Measurements from ENCODE around the gene UBP1. TPM values are rescaled to one million over a fixed set of nuclear protein-coding genes. Genes with fewer than 3 reads are reported as not detected.
"Not testable (repeated sequence)": the region's sequence is repeated elsewhere in the genome, so short reads cannot be mapped to it uniquely, and the experiment has no call there.

The UBP1 gene
- total RNA-seq, 1 experiment from 2014 or later: 69.5 TPM

GRCh38 chr3:33339758-33340157 is 100.4 kb downstream of the UBP1 start:
- ChIA-PET RAD21 (ENCODE audit: low non-redundant PET in 1 of 2, low total read pairs in 2 of 2, uncharacterized antibody in 2 of 2, unreplicated experiment in 2 of 2) (no interaction called here), CTCF (no interaction called here), POLR2A (no interaction called here)
- intact Hi-C loops (cut with micrococcal nuclease): no loop called here
- no peaks in the 10 kb centered on the region for H3K9me3 ChIP-seq (ENCODE audit: control insufficient read depth in 1 of 2, insufficient read depth in 1 of 2, low read depth in 1 of 2, low read length in 2 of 2)
- H2AFZ ChIP-seq (ENCODE audit: low read depth, low read length, poor library complexity, severe bottlenecking): no peak overlapping the region
- no peaks in the 10 kb centered on the region for H3K79me2 ChIP-seq (ENCODE audit: insufficient read depth, low read length)
- H3K4me2 ChIP-seq (ENCODE audit: low read length): no peak overlapping the region
- TF ChIP-seq EZH2 (IDR thresholded peaks at IDR 0.05) (no peak), POLR2A (IDR thresholded peaks at IDR 0.05; ENCODE audit: borderline replicate concordance, extremely low read depth, insufficient read depth, insufficient read length) (no peak), SRF (IDR thresholded peaks at IDR 0.05; ENCODE audit: low read depth) (no peak), POLR2AphosphoS5 (IDR thresholded peaks at IDR 0.05; ENCODE audit: low read depth, low read length) (no peak), ZNF274 (IDR thresholded peaks at IDR 0.05; ENCODE audit: low read depth, low read length) (no peak), JUND (IDR thresholded peaks at IDR 0.05) (no peak), ZFX (IDR thresholded peaks at IDR 0.05) (no peak), YY1 (IDR thresholded peaks at IDR 0.05; ENCODE audit: extremely low read depth, insufficient replicate concordance, low read depth, low read length) (no peak), TCF7L2 (IDR thresholded peaks at IDR 0.05; ENCODE audit: borderline replicate concordance, extremely low read depth, insufficient read depth, insufficient read length) (no peak), SP1 (IDR thresholded peaks at IDR 0.05; ENCODE audit: low read depth) (no peak), ELF1 (IDR thresholded peaks at IDR 0.05; ENCODE audit: borderline replicate concordance, low read depth) (no peak)
- TF ChIP-seq, protein P1, sequence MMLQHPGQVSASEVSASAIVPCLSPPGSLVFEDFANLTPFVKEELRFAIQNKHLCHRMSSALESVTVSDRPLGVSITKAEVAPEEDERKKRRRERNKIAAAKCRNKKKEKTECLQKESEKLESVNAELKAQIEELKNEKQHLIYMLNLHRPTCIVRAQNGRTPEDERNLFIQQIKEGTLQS (IDR thresholded peaks at IDR 0.05): no peak
- TF ChIP-seq, protein P2, sequence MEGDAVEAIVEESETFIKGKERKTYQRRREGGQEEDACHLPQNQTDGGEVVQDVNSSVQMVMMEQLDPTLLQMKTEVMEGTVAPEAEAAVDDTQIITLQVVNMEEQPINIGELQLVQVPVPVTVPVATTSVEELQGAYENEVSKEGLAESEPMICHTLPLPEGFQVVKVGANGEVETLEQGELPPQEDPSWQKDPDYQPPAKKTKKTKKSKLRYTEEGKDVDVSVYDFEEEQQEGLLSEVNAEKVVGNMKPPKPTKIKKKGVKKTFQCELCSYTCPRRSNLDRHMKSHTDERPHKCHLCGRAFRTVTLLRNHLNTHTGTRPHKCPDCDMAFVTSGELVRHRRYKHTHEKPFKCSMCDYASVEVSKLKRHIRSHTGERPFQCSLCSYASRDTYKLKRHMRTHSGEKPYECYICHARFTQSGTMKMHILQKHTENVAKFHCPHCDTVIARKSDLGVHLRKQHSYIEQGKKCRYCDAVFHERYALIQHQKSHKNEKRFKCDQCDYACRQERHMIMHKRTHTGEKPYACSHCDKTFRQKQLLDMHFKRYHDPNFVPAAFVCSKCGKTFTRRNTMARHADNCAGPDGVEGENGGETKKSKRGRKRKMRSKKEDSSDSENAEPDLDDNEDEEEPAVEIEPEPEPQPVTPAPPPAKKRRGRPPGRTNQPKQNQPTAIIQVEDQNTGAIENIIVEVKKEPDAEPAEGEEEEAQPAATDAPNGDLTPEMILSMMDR (IDR thresholded peaks at IDR 0.05 in 2 of 3, conservative IDR thresholded peaks at IDR 0.05 in 1 of 3; ENCODE audit: borderline replicate concordance in 1 of 3, insufficient read depth in 1 of 3, low read depth in 2 of 3, low read length in 2 of 3): no peak
- TF ChIP-seq, protein P3, sequence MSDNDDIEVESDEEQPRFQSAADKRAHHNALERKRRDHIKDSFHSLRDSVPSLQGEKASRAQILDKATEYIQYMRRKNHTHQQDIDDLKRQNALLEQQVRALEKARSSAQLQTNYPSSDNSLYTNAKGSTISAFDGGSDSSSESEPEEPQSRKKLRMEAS (IDR thresholded peaks at IDR 0.05): no peak
- H3K36me3 ChIP-seq (ENCODE audit: control insufficient read depth in 1 of 2, insufficient read depth in 2 of 2, low read length in 2 of 2): no peaks in the 10 kb centered on the region
- H3K9ac ChIP-seq (ENCODE audit: low read length): no peak overlapping the region
- H3K27ac ChIP-seq (ENCODE audit: low read depth, low read length): no peak overlapping the region
- BruUV-seq (replicated peaks): no TSS peak
- H3K4me1 ChIP-seq (ENCODE audit: control insufficient read depth in 1 of 2, insufficient read depth in 2 of 2, low read length in 2 of 2): no peaks in the 10 kb centered on the region
- no peak for DNase-seq (ENCODE audit: low read depth, low spot score)
- no peaks in the 10 kb centered on the region for H3K9me2 ChIP-seq (ENCODE audit: insufficient read depth)
- H3K4me3 ChIP-seq (replicated peaks in 1 of 2; ENCODE audit: low read depth in 1 of 2, low read length in 2 of 2): no peak overlapping the region
- ATAC-seq: no peak
- no peaks in the 10 kb centered on the region for H4K20me1 ChIP-seq (ENCODE audit: insufficient read depth)
- no peaks in the 10 kb centered on the region for H3K27me3 ChIP-seq (ENCODE audit: insufficient read depth, low read length)

- H3K79me2 ChIP-seq (ENCODE audit: insufficient read depth, low read length); H3K27me3 ChIP-seq (ENCODE audit: insufficient read depth, low read length); H3K4me3 ChIP-seq (replicated peaks in 1 of 2; ENCODE audit: low read depth in 1 of 2, low read length in 2 of 2); H2AFZ ChIP-seq (ENCODE audit: low read depth, low read length, poor library complexity, severe bottlenecking); BruUV-seq (replicated peaks); DNase-seq (ENCODE audit: low read depth, low spot score); POLR2A ChIA-PET; H3K4me1 ChIP-seq (ENCODE audit: control insufficient read depth in 1 of 2, insufficient read depth in 2 of 2, low read length in 2 of 2); H3K4me2 ChIP-seq (ENCODE audit: low read length); H3K9me3 ChIP-seq (ENCODE audit: control insufficient read depth in 1 of 2, insufficient read depth in 1 of 2, low read depth in 1 of 2, low read length in 2 of 2); H3K9ac ChIP-seq (ENCODE audit: low read length); RAD21 ChIA-PET (ENCODE audit: low non-redundant PET in 1 of 2, low total read pairs in 2 of 2, uncharacterized antibody in 2 of 2, unreplicated experiment in 2 of 2); H3K9me2 ChIP-seq (ENCODE audit: insufficient read depth); intact Hi-C loops (cut with micrococcal nuclease); CTCF ChIA-PET; H3K27ac ChIP-seq (ENCODE audit: low read depth, low read length); ATAC-seq; H3K36me3 ChIP-seq (ENCODE audit: control insufficient read depth in 1 of 2, insufficient read depth in 2 of 2, low read length in 2 of 2); H4K20me1 ChIP-seq (ENCODE audit: insufficient read depth): not testable (repeated sequence)
These were observed 101.2 kb downstream of the UBP1 start for GRCh38 chr3:33338936-33339465.
